GM12878 (cell line): Measurements from ENCODE around the gene TXNDC8. TPM values are rescaled to one million over a fixed set of nuclear protein-coding genes. Genes with fewer than 3 reads are reported as not detected.

Source experiments
- ATAC-seq: fragments of 200-7000 bp; cut with Tn5 transposase; 3 replicates; pipeline ENCODE4 v1.9.1; 2020; ENCODE audit warnings: mild to moderate bottlenecking, moderate library complexity
- BruUV-seq: library from RNA; stranded (reverse); fragments of 400-500 nt; replicated peaks from 2 replicates; lab custom pipeline; 2021; lab: Mats Ljungman, UMichigan
- CTCF ChIA-PET: fragments of 300-600 bp; sonication (Branson Sonifier 250); formaldehyde crosslinking; extraction: SDS; loops from one replicate; lab custom pipeline; 2021; ENCODE audit warnings: inconsistent platforms; lab: Yijun Ruan, JAX
- POLR2A ChIA-PET: fragments of 350-600 bp; formaldehyde crosslinking; extraction: SDS; loops from one replicate; lab custom pipeline; 2021; ENCODE audit warnings: inconsistent platforms; lab: Charles Lee
- RAD21 ChIA-PET: fragments of 300-600 bp; sonication (Branson Sonifier 250); formaldehyde crosslinking; loops from one replicate; lab custom pipeline; 2023; ENCODE audit warnings: antibody characterized with exemption; ENCODE audit not compliant: unreplicated experiment; lab: Charles Lee
- SMC1A ChIA-PET: fragments of 300-600 bp; sonication (Branson Sonifier 250); formaldehyde crosslinking; loops from one replicate; lab custom pipeline; 2023; ENCODE audit not compliant: unreplicated experiment, uncharacterized antibody; lab: Charles Lee
- DNase-seq: peaks from one replicate; pipeline ENCODE4 v3.0.0-alpha.2; 2011; ENCODE audit warnings: low read depth, low spot score
- FAIRE-seq: peaks from 3 replicates; lab custom pipeline; 2011; peaks lifted over from hg19 to GRCh38; lab: Jason Lieb, UNC
- H2AFZ ChIP-seq: 2 replicates; pipeline ENCODE4 v1.6.0; 2011; ENCODE audit warnings: low read depth, low read length, control low read depth; ENCODE audit not compliant: control insufficient read depth
- H3K27ac ChIP-seq: 2 replicates; pipeline ENCODE4 v1.5.1; 2011; ENCODE audit warnings: control low read depth; ENCODE audit not compliant: control insufficient read depth, insufficient read depth
- H3K27me3 ChIP-seq, 2 experiments: replicated peaks in 1 of 2; 2 replicates each; pipeline versions ENCODE4 v1.6.0 to v1.6.1; 2011; ENCODE audit warnings: low read length in 1 of 2; ENCODE audit not compliant: control insufficient read depth in 2 of 2, insufficient read depth in 2 of 2
- H3K36me3 ChIP-seq, 2 experiments: 2 replicates each; pipeline ENCODE4 v1.5.1; 2011; ENCODE audit warnings: low read length in 1 of 2; ENCODE audit not compliant: control insufficient read depth in 2 of 2, insufficient read depth in 2 of 2
- H3K4me1 ChIP-seq: 2 replicates; pipeline ENCODE4 v1.6.1; 2011; ENCODE audit warnings: mild to moderate bottlenecking, low read length, moderate library complexity, mixed read lengths; ENCODE audit not compliant: control insufficient read depth, insufficient read depth
- H3K4me2 ChIP-seq: 2 replicates; pipeline ENCODE4 v1.6.0; 2011; ENCODE audit warnings: control low read depth; ENCODE audit not compliant: control insufficient read depth, insufficient read depth
- H3K4me3 ChIP-seq: fragments of 200-600 bp; sonication (generic); 2 replicates; pipeline ENCODE4 v1.5.1; 2016
- H3K79me2 ChIP-seq: 2 replicates; pipeline ENCODE4 v1.6.0; 2011; ENCODE audit warnings: low read length; ENCODE audit not compliant: control insufficient read depth, insufficient read depth
- H3K9ac ChIP-seq: 2 replicates; pipeline ENCODE4 v1.8.0; 2011; ENCODE audit warnings: low read length, control low read depth, mixed read lengths; ENCODE audit not compliant: control insufficient read depth, insufficient read depth
- H3K9me3 ChIP-seq: replicated peaks from 3 replicates; pipeline ENCODE4 v1.5.1; 2011; ENCODE audit warnings: mild to moderate bottlenecking, low read length; ENCODE audit not compliant: control insufficient read depth, insufficient read depth
- H4K20me1 ChIP-seq: 2 replicates; pipeline ENCODE4 v1.6.0; 2011; ENCODE audit not compliant: control insufficient read depth, insufficient read depth
- CBX5 ChIP-seq: sonication (generic); IDR thresholded peaks from 2 replicates; pipeline ENCODE4 v1.6.1; 2016; ENCODE audit warnings: low read depth, moderate library complexity, mild to moderate bottlenecking, inconsistent platforms
- RUNX3 ChIP-seq: IDR thresholded peaks from 2 replicates; pipeline ENCODE4 v1.6.1; 2012; ENCODE audit warnings: low read length, inconsistent platforms
- WGBS: methylation state at CpG from one replicate; pipeline ENCODE4 v1.1.6; 2016; ENCODE audit warnings: low lambda C conversion rate; ENCODE audit not compliant: insufficient replicate concordance, insufficient coverage; ENCODE audit errors: missing lambda C conversion rate; 5-methylcytosine and 5-hydroxymethylcytosine counted together
- in situ Hi-C: fragments of 300-500 bp; cut with MboI; formaldehyde crosslinking; loops from 9 replicates; pipeline ENCODE4 v1.14.3; 2018; ENCODE audit warnings: mixed read lengths
- intact Hi-C: fragments of 100-400 bp; cut with micrococcal nuclease; formaldehyde crosslinking; loops from one replicate; pipeline ENCODE4 v1.14.2; 2022; ENCODE audit not compliant: unreplicated experiment
- polyA plus RNA-seq, 11 experiments: library from polyadenylated mRNA; depleted of rRNA in 4 of 11; unstranded in 6 of 11; stranded (reverse) in 5 of 11; fragments of >200 nt; fragmentation: Nextera tagmentation in 4 of 11; fragmentation: Illumina TruSeq in 1 of 11; extraction: Ambion mirVana in 4 of 11; extraction: Trizol in 1 of 11; gene quantifications; 1 replicate in 1 of 11; 2 replicates in 10 of 11; pipeline versions ENCODE4 v1.2.1 to v1.2.3, GENCODE V29; 2011 to 2016; ENCODE audit warnings: inconsistent platforms in 2 of 11, missing spikeins in 2 of 11, low read depth in 1 of 11
- total RNA-seq, 4 experiments: library from RNA; depleted of rRNA in 3 of 4; stranded (reverse); fragments of >200 nt in 3 of 4; fragmentation: Illumina TruSeq in 1 of 4; extraction: Trizol in 1 of 4; gene quantifications; 2 replicates each; pipeline versions ENCODE4 v1.2.1 to v1.2.3, GENCODE V29; 2013 to 2021
- TF ChIP-seq, protein P1 (sequence below): fragments of 450-650 bp; formaldehyde crosslinking; IDR thresholded peaks from 2 replicates; pipeline ENCODE4 v1.4.0; 2022; ENCODE audit warnings: mild to moderate bottlenecking, moderate library complexity
- TF ChIP-seq, protein P2 (sequence below): IDR thresholded peaks from 2 replicates; pipeline ENCODE4 v1.6.1; 2012; ENCODE audit warnings: low read length, inconsistent platforms

The TXNDC8 gene
- total and polyA plus RNA-seq, 10 of the 15 experiments (the other 5 are each of a cell fraction or from before 2014, with no cell fraction given), result not detected

DNA sequence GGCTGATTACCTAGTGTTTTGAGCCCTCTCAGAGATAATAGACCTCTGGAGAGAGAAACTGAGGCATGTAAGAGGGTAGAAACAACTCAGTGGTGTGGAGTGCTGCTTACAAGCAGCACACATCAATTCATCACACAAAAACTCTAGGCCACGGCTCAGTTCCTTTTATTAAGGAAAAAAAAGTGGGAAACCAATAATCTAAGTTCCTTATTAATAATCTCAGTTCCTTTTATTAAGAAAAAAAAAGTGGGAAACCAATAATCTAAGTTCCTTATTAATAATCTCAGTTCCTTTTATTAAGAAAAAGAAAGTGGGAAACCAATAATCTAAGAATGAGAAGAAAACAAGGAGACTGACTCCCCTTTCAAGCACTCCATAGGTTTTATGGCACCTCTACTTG lies 28.0 kb downstream of the TXNDC8 start:
- no peak for FAIRE-seq
- Histone ChIP-seq H3K9me3 (no peaks in the 10 kb centered on the region), H4K20me1 (no peaks in the 10 kb centered on the region), H2AFZ (no peak overlapping the region), H3K27me3 (no peaks in the 10 kb centered on the region), H3K27ac (no peak overlapping the region), H3K4me3 (no peak overlapping the region), H3K4me1 (peaks cover 10% of the 10 kb centered on the region), H3K9ac (no peak overlapping the region), H3K4me2 (no peak overlapping the region), H3K79me2 (no peaks in the 10 kb centered on the region), H3K36me3 (no peaks in the 10 kb centered on the region)
- TF ChIP-seq CBX5 (no peak), RUNX3 (no peak)
- TF ChIP-seq, protein P1, sequence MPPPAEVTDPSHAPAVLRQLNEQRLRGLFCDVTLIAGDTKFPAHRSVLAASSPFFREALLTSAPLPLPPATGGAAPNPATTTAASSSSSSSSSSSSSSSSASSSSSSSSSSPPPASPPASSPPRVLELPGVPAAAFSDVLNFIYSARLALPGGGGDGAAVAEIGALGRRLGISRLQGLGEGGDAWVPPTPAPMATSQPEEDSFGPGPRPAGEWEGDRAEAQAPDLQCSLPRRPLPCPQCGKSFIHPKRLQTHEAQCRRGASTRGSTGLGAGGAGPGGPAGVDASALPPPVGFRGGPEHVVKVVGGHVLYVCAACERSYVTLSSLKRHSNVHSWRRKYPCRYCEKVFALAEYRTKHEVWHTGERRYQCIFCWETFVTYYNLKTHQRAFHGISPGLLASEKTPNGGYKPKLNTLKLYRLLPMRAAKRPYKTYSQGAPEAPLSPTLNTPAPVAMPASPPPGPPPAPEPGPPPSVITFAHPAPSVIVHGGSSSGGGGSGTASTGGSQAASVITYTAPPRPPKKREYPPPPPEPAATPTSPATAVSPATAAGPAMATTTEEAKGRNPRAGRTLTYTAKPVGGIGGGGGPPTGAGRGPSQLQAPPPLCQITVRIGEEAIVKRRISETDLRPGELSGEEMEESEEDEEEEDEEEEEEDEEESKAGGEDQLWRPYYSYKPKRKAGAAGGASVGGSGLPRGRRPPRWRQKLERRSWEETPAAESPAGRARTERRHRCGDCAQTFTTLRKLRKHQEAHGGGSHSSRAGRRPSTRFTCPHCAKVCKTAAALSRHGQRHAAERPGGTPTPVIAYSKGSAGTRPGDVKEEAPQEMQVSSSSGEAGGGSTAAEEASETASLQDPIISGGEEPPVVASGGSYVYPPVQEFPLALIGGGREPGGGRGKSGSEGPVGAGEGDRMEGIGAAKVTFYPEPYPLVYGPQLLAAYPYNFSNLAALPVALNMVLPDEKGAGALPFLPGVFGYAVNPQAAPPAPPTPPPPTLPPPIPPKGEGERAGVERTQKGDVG (CRISPR knock-in tag), result no peak
- TF ChIP-seq, protein P2, sequence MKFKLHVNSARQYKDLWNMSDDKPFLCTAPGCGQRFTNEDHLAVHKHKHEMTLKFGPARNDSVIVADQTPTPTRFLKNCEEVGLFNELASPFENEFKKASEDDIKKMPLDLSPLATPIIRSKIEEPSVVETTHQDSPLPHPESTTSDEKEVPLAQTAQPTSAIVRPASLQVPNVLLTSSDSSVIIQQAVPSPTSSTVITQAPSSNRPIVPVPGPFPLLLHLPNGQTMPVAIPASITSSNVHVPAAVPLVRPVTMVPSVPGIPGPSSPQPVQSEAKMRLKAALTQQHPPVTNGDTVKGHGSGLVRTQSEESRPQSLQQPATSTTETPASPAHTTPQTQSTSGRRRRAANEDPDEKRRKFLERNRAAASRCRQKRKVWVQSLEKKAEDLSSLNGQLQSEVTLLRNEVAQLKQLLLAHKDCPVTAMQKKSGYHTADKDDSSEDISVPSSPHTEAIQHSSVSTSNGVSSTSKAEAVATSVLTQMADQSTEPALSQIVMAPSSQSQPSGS, result no peak
- intact Hi-C loops (no loop called here), in situ Hi-C loops (no loop called here)
- ChIA-PET CTCF (no interaction called here), POLR2A (no interaction called here), SMC1A (interaction anchor here (1.4 kb wide), 1 partner anchor 14 kb away, joined by 6 read pairs; no protein-coding TSS in a partner anchor), RAD21 (no interaction called here)
- DNase-seq, result no peak
- ATAC-seq, result no peak
- whole genome bisulfite sequencing, result 67% methylated on average over 1 of the region's 1 CpG
- BruUV-seq, result no TSS peak
